GM11168 (cell line): ENCODE measurements around the gene E2F8.

ENCODE experiments used
- in situ Hi-C: fragments of 300-500 bp; cut with MboI; formaldehyde crosslinking; loops from one replicate; pipeline ENCODE4 v1.12.0; 2022; ENCODE audit warnings: low sequenced_read_pairs; ENCODE audit not compliant: unreplicated experiment

Gene E2F8

DNA sequence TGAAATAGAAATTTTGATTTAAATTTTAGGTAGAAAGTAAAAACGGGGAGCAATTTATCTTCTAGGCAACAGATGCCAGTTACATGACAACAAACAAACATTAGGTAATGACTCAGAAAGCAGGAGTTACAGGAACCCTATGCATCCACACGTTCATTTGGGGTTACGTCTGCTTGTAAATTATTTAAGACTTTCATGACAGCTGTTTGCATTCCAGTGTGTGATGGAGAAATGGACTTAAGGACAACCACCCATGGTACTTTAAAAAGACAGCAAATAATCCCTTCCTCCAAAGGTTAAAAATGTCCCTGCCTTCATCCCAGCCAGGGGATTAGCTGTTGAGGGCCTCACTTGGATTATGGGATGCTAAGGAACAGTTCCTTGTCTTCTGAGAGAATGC is 11.8 kb downstream of the E2F8 start:
- in situ Hi-C loops, result no loop called here

DNA sequence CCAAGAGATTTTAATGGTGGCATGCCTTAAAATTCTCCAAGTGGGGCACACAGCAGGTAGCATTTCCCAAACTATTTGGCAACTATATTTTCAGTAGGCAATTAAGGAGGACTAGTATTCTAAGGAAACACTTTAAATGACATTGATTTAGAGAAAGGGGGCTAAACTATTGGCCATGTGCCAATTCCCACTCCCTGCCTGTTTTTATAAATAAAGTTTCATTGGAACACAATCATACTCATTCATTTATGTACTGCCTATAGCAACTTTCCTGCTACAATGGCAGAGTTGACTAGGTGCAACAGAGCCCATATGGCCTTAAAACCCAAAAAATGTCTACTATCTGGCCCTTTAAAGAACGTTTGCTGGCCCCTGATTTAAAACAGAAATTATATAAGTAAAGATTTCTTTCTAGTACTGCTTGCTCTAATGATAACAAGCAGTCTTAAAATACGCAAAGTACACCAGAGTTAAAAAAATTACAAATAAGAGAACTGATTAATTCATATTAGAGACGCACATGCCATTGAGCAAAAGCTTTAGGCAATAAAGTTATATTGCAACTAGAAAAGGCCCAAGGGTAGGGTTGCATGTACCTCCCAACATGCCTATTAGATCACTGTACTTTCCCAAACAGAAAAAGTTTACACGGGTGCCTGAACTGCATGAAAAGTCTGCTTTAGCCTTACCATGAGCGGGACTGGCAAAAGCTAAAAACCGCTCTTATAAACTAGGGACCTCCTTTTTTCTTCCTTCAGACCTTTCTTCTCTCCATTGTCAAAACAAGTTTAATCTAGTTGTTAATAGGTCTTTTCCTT is 14.2 kb downstream of the E2F8 start:
- in situ Hi-C loops, result no loop called here

DNA sequence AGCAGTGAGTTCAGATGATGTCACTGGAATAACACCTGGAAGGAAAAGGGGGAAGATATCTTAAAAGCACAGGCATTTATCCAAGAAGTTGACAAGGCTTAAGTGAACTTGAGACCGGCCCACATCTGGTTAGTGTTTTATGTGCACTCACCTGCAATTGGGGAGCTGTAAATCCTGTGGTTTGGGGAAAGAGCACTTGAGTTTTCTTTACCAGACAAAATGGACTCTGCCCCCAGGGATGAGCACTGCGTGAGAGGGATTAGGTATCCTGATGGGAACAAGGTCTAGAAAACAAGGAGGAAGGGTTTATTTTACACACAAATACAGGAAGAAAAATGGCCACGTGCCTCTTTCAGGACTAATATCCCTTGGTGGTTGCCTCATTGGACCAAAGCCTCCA is 15.2 kb downstream of the E2F8 start:
- in situ Hi-C loops, result no loop called here

DNA sequence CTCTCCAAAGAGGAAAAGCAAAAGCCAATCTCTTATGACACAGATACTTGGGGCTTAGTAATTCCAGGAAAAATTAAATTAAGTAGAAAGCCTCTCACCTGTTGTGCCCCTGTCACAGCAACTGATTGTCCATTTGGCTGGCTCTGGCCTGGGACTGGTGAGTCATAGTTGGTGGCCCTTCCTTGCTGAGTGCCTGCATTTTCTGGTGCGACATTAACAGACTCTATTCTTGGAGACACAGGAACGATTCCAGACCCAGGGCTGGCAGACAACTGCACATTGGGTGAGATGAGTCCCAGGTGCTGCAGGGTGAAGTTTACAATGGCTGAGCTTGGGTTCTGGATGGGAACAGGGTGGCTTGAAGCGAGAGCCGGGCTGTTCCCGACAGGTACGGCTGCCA is 15.6 kb downstream of the E2F8 start:
- in situ Hi-C loops, result no loop called here

DNA sequence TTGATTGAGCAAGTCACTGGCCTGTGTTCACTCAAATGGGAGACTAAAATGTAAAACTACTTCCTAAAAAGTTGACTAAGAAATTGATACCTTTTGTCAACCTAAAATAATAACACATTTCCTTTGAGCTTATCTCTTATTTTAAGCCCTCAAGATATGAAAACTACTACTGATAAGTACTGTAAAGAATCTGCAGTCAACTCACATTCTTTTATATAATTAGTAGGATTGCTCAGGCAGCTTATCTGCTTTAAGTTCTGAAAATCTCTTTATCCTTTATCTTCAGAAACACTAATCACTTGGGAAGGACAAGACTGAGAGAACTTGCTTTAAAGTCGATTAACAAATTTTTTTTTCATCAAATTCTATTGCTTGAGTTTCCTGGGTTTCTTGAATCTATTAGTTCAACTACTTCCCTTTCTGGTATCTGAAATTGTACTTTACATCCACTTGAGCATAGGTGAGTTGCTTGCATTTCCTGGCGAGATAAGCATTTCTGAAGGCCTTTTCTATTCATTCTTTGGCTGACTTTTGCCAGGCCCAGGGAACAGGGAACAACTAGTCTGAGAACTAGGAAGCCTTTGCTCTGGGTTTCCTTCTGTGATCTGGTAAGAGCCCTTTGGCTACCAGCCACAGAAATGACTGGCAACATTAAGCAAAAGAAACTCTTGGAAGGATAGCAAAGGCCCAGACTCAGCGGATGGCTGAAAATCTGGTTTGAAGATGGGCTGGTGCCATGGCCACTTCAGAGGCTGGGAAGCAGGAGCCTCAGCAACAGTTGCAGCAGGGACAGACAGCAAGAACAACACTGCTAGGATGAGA is 19.6 kb downstream of the E2F8 start:
- in situ Hi-C loops, result no loop called here

DNA sequence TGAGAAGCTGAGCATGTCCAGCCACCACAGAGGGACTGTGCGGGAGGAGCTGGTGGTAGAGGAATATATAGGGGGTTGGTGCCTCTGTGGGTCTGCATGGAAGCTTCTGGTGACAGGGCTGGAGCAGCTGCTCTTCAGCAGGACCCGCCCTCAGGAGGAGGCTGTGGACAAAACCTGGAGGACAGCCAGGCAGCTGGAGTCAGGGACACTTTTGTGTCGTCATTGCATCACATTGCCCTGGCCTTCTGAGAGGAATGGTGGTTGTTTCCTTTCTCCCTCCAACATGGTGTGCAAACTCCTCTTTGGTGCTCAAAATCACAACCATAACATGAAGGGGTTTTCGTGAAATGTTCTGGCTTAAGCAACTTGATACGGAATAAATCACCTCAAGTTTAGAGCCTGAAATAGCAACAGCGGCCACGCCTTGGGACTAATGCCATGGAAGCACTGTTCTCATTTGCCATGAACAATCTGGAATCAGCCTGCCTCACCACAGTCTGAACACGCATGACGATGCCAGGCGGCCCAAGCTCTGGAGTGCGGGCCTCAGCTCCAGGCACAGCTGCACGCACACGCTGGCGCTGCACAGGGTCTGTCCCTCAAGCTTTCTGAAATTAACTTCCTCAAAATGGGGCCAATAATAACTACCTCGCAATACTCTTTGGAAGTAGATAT is 21.8 kb downstream of the E2F8 start:
- in situ Hi-C loops, result no loop called here

DNA sequence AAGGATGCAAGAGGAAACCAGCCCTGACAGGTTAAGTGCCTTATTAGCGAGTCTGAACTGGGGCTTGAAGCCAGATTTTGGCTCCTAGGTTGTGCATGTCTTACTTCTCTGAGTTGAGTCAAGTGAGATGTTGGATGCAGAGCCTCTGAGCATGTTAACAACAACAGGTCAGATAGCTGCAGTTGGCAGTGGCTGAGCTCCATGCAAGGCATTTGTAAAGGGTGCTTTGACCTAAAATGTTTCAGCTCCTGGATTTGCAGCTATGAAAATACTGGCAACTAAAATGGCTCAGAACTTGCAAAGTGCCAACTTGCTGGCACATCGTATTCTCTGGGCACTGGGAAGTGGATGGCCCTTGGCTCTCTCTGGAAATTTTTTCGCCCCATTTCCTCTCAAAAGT is 22.5 kb downstream of the E2F8 start:
- in situ Hi-C loops, result no loop called here

DNA sequence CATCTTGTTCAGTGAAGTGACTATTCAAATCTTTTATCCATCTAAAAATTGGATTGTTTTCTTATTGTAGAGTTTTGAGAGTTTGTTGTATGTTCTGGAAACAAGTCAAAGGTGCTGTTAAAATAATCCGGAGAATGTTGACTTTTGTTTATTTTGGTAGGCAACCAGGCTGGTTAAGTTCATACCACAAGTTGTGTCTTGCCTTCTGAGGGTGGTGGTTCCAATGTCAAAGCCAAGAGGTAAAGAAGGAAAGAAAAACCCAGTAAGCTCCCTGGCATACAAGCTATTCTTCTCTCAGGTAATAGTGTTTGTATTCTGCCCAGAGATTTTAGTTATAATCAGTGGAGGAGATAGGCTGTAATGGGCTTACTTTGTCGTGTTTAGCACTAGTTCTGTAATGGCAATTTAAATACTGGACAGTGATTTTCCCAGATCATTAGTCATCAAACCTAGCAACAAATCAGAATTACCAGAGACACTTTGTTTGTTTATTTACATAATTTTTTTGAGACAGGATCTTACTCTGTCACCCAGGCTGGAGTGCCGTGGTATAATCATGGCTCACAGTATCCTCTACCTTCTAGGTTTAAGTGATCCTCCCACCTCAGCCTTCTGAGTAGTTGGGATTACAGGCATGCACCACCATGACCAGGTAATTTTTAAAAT is 23.9 kb downstream of the E2F8 start:
- in situ Hi-C loops, result no loop called here

DNA sequence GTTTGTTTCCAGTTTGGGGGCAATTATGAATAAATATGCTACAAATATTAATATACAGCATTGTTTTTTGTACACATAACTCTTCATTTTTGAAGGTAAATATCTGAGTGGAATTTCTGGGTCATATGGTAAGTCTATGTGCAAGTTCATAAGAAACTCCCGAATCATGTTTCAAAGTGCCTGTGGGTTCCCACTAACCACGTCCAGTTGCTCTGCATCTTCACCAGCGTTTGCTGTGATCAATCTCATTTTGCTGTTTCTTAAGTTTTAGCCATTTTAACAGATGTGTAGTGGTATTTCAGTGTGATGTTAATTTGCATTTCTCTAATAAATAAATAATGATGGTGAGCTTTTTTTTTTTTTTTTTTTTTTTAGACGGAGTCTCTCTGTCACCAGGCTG is 24.7 kb downstream of the E2F8 start:
- in situ Hi-C loops, result no loop called here

DNA sequence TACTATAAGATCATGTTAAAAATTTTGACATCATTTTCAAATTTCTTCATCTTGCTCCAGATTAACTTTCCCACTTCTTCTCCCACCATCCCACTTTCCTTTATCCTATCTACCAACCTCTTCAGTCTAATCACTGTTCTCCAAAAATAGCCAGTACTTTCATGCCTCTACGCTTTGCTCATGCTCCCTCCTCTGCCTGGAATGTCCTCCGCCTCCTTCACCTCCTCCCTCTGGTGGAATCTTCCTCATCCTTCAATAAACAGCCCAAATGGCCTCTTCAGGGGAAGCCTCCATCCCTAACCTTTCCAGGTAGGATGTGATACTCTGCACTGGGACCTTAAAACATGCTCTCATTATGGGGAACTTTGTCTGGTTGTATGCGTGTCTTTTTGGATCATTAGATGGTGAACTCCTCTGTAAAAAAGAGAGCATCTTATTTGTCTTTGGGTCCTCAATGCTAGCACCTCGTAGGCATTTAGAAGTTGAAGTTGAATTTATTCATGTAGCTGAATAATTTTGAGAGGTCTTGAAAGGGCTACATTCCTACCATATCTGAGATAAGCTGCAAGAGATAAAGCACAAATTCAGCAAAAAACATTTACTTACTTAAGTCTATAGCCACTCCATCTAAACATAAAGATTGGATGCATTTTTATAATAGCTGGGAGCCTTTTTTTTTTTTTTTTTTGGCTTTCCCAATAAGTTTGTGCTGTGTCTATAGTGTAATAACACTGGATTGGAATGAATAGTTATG is 31.0 kb downstream of the E2F8 start:
- in situ Hi-C loops, result no loop called here

DNA sequence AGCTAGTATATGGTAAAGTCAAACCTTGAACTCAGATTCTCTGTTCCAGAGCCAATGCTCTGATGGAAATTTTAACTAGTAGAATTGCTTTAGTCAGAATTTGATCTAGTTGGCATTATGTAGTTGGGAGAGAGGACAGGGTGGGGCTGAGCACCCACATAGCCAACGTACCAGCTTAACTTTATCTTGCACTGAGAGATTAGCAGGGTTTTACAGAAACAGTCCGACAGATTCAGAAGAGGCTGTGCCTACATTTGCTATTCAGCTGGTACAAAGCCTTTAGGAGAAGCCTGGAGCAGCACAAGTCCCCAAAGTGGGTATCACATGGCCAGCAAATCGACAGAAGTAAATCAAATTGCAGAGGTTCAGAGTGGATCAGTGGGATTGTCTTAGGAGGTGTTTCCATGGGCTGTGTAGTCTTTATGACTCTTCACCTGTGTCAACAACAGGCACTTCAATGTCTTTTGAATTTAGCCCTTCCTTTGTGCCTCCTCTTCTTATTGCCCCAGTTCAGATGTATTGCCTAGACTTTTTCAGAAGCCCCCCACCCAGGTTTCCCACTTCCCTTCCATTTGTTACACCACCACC is 31.7 kb downstream of the E2F8 start:
- in situ Hi-C loops, result no loop called here

DNA sequence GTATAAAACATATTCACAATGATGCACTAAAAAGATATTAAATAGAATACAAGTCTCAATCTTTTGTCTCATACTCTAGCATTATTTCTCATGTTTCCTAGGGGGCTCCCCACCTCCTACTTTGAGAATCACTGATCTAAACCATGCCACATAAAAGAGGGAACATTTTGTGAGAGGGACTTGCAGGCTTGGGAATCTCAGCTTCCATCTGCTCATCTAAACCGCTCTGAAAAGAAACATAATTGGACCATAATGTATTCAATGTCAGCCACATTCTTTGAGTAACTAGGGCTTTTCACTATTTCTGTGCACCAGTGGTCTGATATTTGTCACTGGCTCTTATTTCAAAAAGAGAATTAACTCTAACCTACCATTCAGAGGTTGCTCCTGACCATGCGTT is 32.6 kb downstream of the E2F8 start:
- in situ Hi-C loops, result no loop called here

DNA sequence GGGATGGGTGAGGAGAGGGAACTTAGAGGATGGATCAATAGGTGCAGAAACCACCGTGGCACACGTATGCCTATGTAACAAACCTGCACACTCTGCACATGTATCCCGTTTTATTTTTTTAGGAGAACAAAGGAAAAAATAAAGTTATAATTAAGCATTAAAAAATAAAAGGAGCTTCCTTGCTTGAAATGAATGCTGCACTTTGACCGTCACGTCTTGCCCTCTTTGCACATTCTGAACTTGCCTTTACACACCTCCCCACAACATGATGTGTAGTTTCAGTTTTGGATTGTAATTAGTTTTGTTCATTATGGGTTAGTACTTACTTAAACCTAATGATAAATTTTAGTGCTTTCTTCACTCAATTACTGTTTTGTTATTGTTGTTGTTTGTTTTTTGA is 35.9 kb downstream of the E2F8 start:
- in situ Hi-C loops, result no loop called here

DNA sequence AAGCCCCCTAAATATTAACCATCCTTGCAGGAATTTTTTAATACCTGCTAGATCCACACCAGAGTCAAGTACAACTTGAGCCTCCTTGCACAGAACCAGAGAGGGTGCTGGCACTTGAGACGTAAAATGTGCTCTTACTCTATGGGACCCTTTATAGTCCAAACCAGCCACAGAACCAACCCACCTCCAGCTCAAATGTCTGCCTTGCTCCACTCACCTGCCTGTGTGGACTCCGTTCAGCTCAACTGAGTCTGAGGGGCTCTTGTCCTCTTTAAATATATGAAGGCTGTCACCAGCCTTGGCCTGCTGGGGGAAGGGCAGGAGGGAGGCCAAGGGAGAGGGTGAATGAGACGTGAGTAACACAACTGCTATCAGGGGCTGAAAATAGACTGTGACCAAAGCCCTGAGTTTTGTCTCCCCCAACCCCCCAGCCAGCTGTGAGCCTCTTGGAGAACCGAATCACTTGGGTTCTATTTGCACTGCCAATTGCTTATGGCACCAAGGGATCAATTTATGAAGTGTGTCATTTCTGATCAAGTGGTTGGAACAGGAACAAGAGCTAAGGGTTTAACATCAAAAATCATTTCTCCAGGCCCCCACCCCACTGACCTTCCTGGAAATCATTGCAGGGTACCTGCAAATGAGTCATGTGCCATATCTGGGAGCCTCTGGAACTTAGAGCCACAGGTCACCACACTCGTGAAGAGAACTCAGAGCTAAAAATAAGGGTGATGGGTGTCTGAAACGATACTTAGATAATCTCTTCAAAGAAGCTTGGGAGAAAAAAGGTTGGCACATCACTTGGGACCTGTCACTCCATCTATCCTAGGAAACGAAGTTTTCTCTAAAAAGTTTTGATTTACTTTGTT is 38.8 kb downstream of the E2F8 start, which contains the start of gene CSRP3:
Gene CSRP3 (minus strand): TSS at position 247 of the 869 bp plus-strand sequence. CDS start 9,535 bp downstream, outside the sequence.
- in situ Hi-C loops, result no loop called here

DNA sequence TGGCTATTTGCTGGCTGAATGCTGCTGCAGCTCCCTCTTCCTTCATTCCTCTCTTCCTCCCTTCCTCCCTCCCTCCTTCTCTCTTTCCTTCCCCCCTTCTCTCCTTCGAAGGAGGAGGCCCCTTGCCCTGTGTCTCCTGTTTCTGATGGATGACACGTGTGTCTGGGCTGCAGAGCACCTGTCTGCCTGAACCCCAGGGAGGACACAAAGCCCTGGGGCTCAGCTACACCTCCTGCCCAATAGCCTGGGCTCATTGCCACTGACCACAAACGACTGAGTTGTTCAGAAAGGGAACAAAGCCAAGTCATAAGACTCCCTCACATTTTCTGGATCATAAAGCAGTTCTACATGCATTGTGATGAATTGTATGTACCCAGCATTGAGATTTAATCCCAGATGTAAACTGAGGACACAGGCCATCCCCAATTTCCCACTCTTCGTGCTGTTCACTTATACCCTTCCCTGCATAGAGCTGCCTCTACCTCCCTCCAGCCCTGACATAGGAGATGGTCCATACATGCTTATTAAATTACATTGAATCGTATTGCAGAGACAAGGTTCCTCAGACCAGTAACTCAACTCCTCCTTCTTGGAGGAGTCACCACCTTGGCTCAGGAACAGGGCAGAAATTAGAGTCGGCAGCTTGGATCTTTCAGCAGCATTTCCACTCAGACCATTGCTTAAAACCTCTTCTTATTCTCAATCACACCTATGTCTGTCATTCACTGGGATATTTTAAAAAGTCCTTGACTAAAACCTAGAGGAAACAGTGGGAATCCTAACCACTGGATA is 40.1 kb downstream of the E2F8 start:
- in situ Hi-C loops, result no loop called here

DNA sequence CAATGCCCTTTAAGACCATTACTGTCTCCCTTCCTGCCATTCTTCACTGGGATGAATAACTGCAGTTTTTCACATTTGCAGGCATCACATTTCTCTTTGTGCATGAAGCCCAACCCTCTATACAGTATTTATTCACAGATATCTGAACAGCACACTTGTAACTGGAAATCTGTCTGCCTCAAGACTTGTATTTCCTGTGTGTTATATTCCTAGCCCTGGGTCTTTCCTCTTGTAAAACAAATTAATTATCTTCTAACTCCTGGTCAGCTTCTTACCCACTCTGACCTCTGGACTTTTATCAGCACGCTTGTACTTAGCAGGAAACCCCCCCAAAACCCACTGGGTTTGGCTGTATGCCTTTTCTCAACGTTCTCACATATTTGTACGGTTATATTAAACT is 41.0 kb downstream of the E2F8 start:
- in situ Hi-C loops, result no loop called here

DNA sequence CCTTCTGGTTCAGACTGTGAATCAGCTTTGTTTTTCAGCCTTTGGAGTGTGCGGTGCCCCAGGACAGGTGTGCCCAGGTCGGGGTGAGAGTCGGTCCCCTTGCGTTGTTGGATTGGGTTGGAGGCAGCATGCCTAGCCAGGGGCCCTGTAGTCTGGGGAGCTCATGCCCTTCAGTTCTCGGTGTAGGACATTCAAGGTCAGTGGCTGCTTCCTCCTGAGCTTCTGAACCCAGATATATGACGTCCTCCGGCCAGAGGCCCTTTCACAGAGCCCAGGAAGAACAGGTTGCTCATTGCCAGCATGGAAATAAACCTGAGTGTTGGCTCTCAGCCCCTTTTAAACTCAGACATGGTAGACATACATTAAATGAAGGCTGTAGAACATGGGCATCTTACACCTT is 41.7 kb downstream of the E2F8 start:
- in situ Hi-C loops, result no loop called here

DNA sequence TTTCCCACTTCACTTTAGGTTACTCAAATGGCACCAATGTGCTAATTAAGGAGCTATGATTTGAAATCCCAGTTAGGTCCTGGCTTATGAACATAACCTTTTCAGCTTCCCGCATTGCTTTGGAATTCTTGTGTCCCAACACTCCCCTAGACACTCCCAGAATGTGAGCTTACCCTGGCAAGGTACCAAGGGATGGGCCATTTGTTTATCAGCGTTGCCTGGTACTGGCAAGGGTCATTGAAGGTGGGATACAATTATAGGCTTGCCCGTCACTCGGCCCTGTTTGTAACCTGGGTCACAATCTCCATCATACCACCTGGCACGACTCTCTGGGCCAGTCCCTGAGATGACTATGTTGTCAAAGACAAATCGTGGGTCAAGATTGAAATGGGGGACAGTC is 44.3 kb downstream of the E2F8 start:
- in situ Hi-C loops, result no loop called here
